ENCODE data around the gene FAM89A.
"Not testable (repeated sequence)": the region's sequence is repeated elsewhere in the genome, so short reads cannot be mapped to it uniquely, and the experiment has no call there.

DNA sequence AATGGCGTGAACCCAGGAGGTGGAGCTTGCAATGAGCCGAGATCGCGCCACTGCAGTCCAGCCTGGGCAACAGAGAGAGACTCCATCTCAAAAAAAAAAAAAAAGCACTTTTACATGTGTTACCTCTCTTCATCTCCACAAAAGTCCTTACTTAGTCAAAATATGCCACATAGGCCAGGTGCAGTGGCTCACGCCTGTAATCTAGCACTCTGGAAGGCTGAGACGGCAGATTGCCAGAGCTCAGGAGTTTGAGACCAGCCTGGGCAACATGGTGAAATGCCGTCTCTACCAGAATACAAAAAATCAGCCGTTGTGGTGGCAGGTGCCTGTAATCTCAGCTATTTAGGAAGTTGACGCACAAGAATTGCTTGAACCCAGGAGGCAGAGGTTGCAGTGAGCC, 8.4 kb upstream of the FAM89A start:
- not testable (repeated sequence) for TF ChIP-seq EZH2 (IDR thresholded peaks at IDR 0.05; ENCODE audit: borderline replicate concordance); EZH2phosphoT487 (IDR thresholded peaks at IDR 0.05; ENCODE audit: low read depth, severe bottlenecking, unreplicated experiment)

Measured in hepatocyte (in vitro differentiated cells).